C1 segment of cervical spinal cord (tissue), 14 donors: ENCODE measurements around the gene TIMM44.

Experiments
- DNase-seq, 14 donors: peaks; one replicate each; lab custom pipeline; 2025; lab: John Stamatoyannopoulos, UW

TIMM44 gene

GRCh38 chr19:7915250-7916102, 28.0 kb downstream of the TIMM44 start:
- no peak for DNase-seq

DNA sequence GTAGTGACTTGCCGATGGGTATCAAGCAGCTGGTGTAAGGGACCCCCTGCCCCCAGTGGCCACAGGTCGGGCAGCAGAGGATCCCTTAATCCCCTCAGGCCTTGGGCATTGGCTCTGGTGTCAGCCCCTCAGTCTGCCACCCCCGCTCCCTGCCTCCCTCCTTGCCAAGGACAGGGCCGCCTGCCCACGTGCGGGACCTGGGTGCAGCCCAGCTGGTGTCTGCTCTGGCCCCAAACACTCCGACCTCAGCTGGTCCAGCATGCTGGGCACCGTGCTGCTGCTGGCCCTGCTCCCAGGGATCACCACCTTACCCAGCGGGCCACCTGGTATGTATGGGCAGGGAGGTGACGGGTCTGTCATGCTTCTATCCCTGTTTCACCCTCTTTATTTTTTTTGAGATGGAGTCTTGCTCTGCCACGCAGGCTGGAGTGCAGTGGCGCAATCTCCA, 28.8 kb downstream of the TIMM44 start, which contains the start of gene TGFBR3L:
Gene TGFBR3L (plus strand): TSS at position 233 of the 448 bp plus-strand sequence.
- no peak for DNase-seq

GRCh38 chr19:7914099-7914498, 29.4 kb downstream of the TIMM44 start:
- no peak for DNase-seq

- DNase-seq, result no peak
Observed at GRCh38 chr19:7913652-7914051, 29.8 kb downstream of the TIMM44 start.

GRCh38 chr19:7912697-7913564, 30.5 kb downstream of the TIMM44 start:
- no peak for DNase-seq

DNA sequence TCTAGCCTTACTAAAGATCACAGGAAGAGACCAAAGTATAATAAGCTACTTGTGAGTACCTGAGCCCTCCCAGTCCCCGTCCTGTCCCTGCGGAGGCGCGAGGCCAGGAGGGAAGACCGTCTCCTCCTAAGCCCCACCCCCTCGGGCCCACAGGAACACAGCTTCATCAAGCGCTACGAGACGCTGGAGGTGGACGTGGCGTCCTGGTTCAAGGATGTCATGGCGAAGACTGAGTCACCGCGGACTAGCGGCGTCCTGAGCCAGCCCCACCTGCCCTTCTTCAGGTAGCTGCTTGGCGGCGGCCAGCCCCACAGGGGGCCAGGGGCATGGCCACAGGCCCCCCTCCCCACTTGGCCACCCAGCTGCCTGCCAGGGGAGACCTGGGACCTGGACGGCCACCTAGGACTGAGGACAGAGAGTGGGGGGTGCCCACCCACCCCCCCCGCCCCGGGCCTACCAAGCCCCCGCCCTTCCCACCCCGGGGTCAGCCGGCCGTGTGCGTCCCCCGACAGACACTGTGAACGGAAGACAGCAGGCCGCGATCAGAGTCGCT, 31.2 kb downstream of the TIMM44 start:
- no peak for DNase-seq

- DNase-seq, result no peak
Observed at GRCh38 chr19:7911508-7912143, 31.8 kb downstream of the TIMM44 start.

- DNase-seq, result peak in 1 of 14 donors; percentile 24
Observed at GRCh38 chr19:7910321-7911161, 32.9 kb downstream of the TIMM44 start.

- DNase-seq, result no peak
Observed at GRCh38 chr19:7909471-7910067, 33.9 kb downstream of the TIMM44 start.

GRCh38 chr19:7908742-7909461, 34.6 kb downstream of the TIMM44 start:
- DNase-seq, result peak in 1 of 14 donors; percentile 38

DNA sequence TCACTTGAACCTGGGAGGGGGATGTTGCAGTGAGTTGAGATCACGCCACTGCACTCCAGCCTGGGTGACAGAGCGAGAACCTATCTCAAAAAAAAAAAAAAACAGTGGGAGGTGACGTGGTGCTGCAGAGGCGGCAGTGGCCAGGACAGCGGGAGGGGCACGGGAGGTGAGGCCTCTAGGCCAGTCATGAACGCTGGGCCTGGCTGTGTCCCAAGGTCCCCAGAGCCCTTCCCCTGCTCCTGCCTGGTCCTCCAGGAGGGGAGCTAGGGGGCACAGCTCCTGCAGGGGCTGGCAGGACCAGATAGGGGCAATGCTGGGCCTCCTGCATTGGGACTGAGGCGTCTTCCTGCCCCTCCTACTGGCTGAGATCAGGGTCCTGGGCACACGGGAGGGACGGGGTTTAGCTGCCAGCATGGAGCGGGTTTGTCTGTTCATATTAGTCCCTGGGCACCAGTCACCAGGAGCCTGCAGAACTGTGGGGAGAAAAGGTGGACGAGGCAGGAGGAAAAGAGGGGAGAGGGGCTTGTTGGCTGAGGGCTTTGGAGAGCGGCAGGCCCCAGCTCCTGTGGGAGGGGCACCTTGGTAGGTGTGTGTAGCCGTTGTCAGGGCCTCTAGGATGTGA, 35.3 kb downstream of the TIMM44 start:
- DNase-seq, result no peak

DNA sequence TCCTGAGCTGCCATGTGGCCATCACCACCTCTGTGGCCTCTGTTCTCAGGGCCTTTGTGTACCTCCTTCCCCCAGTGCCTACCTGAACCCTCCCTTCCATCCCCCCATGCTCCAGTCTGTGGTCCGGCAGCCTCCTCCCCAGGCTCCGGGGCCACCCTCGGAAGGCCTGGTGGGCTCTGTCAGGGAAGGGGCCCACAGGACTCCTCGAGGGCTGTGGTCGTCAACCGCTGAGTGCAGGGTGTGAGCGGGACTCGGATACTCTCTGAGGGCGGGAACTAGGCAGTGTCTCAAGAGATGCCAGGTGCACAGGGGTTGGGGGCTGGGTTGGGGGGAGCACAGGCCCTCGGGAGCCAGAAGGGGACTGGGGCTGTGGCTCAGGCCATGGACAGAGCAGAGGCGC, 35.9 kb downstream of the TIMM44 start:
- no peak for DNase-seq

GRCh38 chr19:7907122-7907521, 36.3 kb downstream of the TIMM44 start:
- no peak for DNase-seq

DNA sequence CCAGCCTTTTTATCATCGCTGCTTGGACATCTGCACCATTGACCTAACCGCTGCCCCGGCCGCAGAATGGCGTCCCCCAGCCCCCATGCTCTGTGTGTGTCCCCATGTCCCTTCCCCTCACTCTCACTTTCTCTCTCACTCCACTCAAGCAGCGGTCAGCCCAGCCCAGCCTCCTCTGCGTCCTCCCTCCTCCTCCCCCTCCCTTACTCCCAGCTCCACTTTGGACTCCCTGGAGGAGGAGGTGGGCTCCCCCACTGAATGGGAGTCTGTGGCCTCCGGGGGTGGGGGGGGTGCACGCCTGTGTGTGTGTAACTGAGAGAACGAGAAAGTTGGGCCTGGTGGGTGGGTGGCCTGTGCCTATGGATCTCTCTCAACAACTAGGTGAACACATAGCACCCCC, 37.6 kb downstream of the TIMM44 start:
- DNase-seq, result no peak

GRCh38 chr19:7905268-7905667, 38.2 kb downstream of the TIMM44 start:
- DNase-seq, result no peak

DNA sequence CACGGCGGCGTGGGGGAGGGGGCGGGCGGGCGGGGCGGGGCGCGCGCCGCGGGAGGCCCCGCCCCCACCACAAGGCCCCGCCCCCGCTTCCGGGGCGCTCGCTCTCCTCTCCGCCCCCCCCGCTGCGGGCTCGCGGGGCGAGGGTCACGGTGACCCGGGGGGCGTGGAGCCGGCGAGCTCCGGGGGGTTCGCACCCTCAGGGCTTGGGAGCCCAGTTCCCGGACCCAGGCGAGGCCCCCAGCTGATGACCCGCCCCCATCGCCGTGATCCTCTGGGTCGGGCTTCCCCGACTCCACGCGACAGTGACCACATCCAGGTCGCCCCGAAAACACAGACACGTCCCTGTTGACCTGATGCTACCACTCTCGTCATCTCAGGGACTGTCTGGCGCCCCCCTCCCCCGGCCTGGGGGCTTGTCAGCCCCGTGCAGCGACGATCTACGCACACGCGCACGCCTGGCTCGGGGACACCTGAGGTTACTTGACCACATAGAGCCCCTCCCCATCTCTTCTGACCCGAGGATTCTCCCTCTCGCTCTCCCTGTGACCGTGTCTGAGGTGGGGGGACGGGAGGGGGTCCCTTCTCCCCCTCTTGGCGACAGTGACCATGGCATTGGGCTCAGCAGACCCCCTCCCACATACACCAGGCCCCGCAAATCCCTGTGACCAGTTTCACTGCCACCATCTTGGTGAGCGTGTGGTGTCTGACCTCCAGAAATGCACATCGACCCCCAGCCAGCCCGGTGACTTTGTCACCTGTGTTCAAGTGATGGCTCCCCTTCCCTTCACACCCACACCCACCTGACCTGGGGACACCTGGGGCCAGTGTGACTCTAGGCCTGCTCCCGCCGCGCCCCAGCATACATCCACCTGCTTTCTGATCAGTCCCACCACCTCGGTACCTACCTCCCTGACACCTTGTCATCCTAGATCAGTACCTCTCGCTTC, 39.1 kb downstream of the TIMM44 start:
- DNase-seq, result peak in 3 of 14 donors; percentile 26 to 70 (median 60)

- DNase-seq, result peak; percentile 95 to 100 (median 99)
Observed at GRCh38 chr19:7903244-7904073, 40.0 kb downstream of the TIMM44 start, which contains the start of gene MAP2K7. TSS of gene MAP2K7 (plus strand) at chr19:7903877. CDS start at chr19:7903945, 68 bp downstream.
